Neural progenitor cell (in vitro differentiated cells): ENCODE data around the gene MEIS2.

Source experiments
- CTCF ChIP-seq: fragments of 200-600 bp; sonication (generic); IDR thresholded peaks from 2 replicates; pipeline ENCODE4 v1.5.1; 2017; ENCODE audit warnings: antibody characterized with exemption, mild to moderate bottlenecking
- EZH2 ChIP-seq: fragments of 200-600 bp; sonication (generic); IDR thresholded peaks from 2 replicates; pipeline ENCODE4 v1.6.1; 2017; ENCODE audit warnings: antibody characterized with exemption, mild to moderate bottlenecking, moderate library complexity

GRCh38 chr15:37010595-37010994, 89.8 kb downstream of the MEIS2 start:
- TF ChIP-seq CTCF (no peak), EZH2 (no peak)
